Ectodermal cell (in vitro differentiated cells): ENCODE results near the gene ELAVL2.
A peak's percentile ranks its signal among the peaks of the same experiment; 100 is the strongest.

ENCODE experiments used
- H3K27ac ChIP-seq: 2 replicates; pipeline ENCODE4 v1.7.0; 2013; ENCODE audit warnings: mild to moderate bottlenecking, low read depth, low read length; ENCODE audit not compliant: insufficient read depth, poor library complexity, severe bottlenecking
- H3K27me3 ChIP-seq: 2 replicates; pipeline ENCODE4 v1.7.0; 2013; ENCODE audit warnings: mild to moderate bottlenecking, low read length; ENCODE audit not compliant: insufficient read depth, control insufficient read depth, poor library complexity, severe bottlenecking
- H3K36me3 ChIP-seq: one replicate; pipeline ENCODE4 v1.7.0; 2013; ENCODE audit warnings: low read length; ENCODE audit not compliant: control insufficient read depth, insufficient read depth
- H3K4me1 ChIP-seq: one replicate; pipeline ENCODE4 v1.7.0; 2013; ENCODE audit warnings: low read length; ENCODE audit not compliant: control insufficient read depth, insufficient read depth
- H3K4me3 ChIP-seq: 2 replicates; pipeline ENCODE4 v1.7.0; 2013; ENCODE audit warnings: low read depth, low read length, control low read depth; ENCODE audit not compliant: insufficient read depth
- H3K9me3 ChIP-seq: 2 replicates; pipeline ENCODE4 v1.7.0; 2013; ENCODE audit warnings: mild to moderate bottlenecking, low read length, moderate library complexity; ENCODE audit not compliant: control insufficient read depth
- whole genome bisulfite sequencing, 2 experiments: methylation state at CpG; one replicate each; pipeline ENCODE4 v1.1.7; 2013; ENCODE audit warnings: missing lambda C conversion rate in 2 of 2; 5-methylcytosine and 5-hydroxymethylcytosine counted together

Gene ELAVL2

DNA sequence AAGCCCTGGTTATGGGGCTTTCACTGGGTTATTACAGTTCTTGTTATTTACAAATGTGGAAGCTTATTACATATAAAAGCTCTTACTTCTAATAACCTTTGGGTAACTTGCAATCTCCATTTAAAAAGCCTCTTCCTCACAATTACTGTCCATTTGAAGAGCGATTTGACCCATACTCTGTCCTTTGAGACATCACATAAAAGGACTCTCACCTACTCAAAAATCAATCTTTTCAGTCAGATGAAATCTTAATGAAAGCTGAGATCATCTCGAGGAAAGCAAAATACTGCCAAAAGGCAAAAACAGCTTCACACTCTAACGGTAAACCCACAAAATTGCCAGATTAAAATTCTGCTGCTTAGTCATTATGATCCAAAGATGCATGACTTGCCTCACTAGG lies 29.8 kb downstream of the ELAVL2 start:
- Histone ChIP-seq H3K4me1 (peaks cover 14% of the 10 kb centered on the region), H3K4me3 (no peak overlapping the region), H3K9me3 (no peaks in the 10 kb centered on the region), H3K27ac (no peak overlapping the region), H3K36me3 (no peaks in the 10 kb centered on the region), H3K27me3 (no peaks in the 10 kb centered on the region)
- 90 to 95% methylated on average over 3 of the region's 3 CpGs for WGBS, 2 experiments

DNA sequence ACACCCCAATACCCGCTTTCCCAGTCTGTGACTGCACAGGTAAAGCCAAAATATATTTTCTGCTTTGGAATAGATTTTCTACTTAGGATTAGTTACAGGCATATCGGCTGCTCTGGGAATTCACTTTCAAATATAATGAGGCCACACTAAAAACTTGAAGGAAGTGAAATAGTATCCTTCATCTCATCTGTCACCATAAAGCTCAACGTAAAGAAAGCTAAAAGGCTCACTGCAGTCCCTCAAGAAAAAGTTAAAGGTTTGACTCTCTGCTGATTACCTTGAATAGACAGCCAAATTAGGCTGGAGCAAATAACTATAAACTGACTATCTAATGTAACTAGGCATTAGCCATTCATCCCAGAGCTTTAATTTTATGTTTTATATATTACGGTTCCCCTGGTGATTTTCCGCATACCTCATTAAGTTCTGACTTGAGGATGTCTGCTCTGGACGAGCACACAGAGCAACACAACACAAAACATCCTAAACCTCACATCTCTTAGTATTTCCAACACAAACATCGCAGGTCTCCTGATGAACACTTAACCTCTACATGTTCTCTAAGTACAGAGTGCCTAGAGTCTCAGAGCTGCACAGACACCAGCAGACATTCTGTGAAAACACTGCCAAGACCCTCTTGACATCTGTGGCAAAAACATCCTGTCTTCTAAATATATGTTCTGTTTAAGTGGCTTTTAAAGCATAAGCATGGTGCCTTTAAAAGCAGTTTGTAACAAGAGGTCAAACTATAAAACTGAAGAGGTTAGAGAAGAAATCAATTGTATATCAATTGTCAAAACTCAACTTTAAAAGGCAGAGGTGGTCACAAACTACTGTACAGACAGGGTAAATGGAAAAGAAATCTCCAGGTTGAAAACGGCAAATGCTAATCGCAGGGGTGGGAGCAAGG lies 35.4 kb downstream of the ELAVL2 start:
- Histone ChIP-seq H3K4me3 (no peak overlapping the region), H3K36me3 (no peaks in the 10 kb centered on the region), H3K9me3 (no peaks in the 10 kb centered on the region), H3K4me1 (no peaks in the 10 kb centered on the region), H3K27ac (no peak overlapping the region), H3K27me3 (no peaks in the 10 kb centered on the region)
- 91 to 93% methylated on average over 8 to 9 of the region's 9 CpGs for WGBS, 2 experiments

DNA sequence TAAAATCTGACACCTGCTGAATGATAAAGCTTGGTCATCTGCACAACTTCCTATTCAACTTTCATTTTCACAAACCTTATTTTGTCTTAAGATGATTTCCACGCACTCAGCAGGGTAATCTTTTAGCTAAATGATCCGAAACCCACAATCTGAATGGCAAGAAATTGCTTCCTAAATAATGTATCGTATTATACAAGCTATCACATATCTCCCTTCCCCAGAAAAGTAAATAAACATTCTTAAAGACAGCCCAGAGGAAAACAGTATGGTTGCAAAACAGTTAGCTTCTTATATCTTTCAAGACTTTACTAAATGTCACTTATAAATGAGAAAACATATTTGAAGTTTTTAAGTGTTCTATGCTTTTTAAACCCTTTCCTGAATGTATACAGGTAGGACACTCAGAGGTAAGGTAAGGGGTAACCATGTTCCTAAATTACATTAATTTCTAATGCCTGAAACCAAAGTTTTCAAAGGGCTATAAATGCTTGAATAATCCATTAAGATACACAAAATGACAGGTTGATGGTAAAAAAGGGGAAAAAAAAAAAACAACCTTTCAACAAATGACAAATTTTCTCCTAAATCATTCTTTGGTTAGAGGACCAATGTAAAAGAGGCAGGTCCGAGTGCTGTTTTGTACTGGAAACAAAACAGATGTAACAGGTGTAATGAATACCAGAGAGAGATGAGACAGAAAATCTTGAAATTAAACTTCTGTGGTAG lies 36.3 kb downstream of the ELAVL2 start:
- no peak overlapping the region for H3K27ac ChIP-seq
- H3K27me3 ChIP-seq = no peaks in the 10 kb centered on the region
- H3K9me3 ChIP-seq = no peaks in the 10 kb centered on the region
- no peaks in the 10 kb centered on the region for H3K4me1 ChIP-seq
- 98 to 99% methylated on average over 4 of the region's 4 CpGs for WGBS, 2 experiments
- no peaks in the 10 kb centered on the region for H3K36me3 ChIP-seq
- H3K4me3 ChIP-seq = no peak overlapping the region

DNA sequence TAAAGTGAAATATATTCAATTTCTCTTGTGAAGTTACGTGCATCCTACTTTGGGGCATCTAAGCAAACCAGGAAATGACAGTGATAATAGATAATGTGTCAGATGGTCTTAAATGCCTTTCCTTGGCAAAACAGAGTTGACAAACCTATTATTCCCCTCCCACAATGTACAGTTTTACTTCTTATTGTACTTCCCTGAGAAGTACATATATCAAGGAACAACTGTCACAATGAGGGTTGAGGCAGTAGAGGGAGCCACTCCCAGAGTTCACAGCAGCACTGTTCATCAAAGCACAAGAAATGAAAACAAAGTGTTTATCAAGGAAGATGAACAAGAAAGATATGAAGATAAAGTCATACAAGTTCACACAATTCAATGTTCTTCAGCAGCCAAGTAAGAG lies 41.1 kb downstream of the ELAVL2 start:
- 90 to 94% methylated on average over 1 of the region's 1 CpG for WGBS, 2 experiments
- H3K27ac ChIP-seq = no peak overlapping the region
- no peaks in the 10 kb centered on the region for H3K9me3 ChIP-seq
- H3K4me3 ChIP-seq = no peak overlapping the region
- peaks cover under 1% of the 10 kb centered on the region for H3K4me1 ChIP-seq
- H3K27me3 ChIP-seq = no peaks in the 10 kb centered on the region
- no peaks in the 10 kb centered on the region for H3K36me3 ChIP-seq

DNA sequence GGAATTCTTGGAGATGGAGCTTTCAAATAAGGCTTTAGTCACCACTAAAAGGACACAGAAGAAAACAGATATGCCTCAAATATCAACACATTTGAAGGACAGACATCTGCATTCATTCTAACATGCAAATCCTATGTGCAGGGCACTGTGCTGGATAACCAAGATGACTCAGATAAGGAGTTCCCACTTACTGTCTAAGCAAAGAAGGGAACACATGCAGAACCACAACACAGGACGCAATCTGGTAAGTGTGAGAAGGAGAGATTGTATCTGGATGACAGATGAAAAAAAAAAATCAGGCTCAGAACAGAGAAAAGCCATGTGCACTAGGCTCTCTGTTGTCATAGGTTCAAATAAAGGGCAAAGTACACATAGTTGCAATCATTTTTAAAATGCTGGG lies 42.5 kb downstream of the ELAVL2 start:
- H3K27ac ChIP-seq = no peak overlapping the region
- 92 to 100% methylated on average over 1 of the region's 1 CpG for WGBS, 2 experiments
- peaks cover 11% of the 10 kb centered on the region for H3K4me1 ChIP-seq

DNA sequence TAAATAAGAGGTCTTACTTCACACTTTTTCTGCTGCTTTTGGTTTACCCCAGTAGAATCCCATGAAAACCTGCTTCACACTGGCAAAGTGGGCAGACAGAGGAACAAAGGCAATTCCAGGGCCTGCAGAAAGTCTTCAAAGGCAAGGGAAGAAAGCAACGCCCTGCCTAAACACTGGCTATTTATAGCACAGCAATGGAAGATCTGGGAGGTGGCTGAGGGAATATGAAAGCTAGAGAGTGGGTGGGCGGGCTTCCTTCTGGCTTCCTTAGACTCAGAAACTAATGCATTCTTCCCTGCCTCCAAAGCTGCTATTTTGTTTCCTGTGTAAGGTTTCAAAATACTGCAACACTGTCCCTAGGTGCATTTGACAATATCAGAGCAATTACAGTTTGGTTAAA lies 46.8 kb downstream of the ELAVL2 start:
- no peaks in the 10 kb centered on the region for H3K9me3 ChIP-seq
- H3K4me1 ChIP-seq = peaks cover 11% of the 10 kb centered on the region
- no peaks in the 10 kb centered on the region for H3K27me3 ChIP-seq
- WGBS, 2 experiments = 13 to 35% methylated on average over 2 of the region's 2 CpGs
- peak overlapping the region; percentile 57 for H3K27ac ChIP-seq
- no peak overlapping the region for H3K4me3 ChIP-seq
- no peaks in the 10 kb centered on the region for H3K36me3 ChIP-seq

More for the DNA sequence above, 42.5 kb downstream of the ELAVL2 start:
- H3K4me3 ChIP-seq = no peak overlapping the region
- no peaks in the 10 kb centered on the region for H3K27me3 ChIP-seq
- no peaks in the 10 kb centered on the region for H3K36me3 ChIP-seq
- no peaks in the 10 kb centered on the region for H3K9me3 ChIP-seq

DNA sequence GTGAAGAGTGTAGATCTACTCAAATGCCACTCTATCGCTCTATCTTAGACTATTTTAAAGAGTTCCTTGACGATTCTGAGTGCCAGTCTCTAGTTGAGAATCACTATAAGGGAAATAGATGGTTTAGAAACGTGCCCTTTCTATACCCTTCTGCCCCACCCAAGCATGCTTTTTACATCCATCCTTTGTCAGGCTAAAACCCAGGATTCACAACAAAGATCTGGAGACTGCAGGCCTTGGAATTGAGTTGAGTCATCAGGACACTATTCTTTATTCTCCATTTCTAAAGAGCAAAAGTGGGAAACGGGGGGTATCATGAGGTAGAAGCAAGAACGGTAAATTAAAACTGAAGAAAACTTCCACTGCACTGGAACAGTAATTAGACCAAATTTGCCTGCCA lies 48.7 kb downstream of the ELAVL2 start:
- no peaks in the 10 kb centered on the region for H3K27me3 ChIP-seq
- H3K36me3 ChIP-seq = no peaks in the 10 kb centered on the region
- peaks cover 11% of the 10 kb centered on the region for H3K4me1 ChIP-seq
- 48 to 65% methylated on average over 3 to 5 of the region's 5 CpGs for WGBS, 2 experiments
- no peaks in the 10 kb centered on the region for H3K9me3 ChIP-seq
- H3K27ac ChIP-seq = no peak overlapping the region
- H3K4me3 ChIP-seq = no peak overlapping the region

DNA sequence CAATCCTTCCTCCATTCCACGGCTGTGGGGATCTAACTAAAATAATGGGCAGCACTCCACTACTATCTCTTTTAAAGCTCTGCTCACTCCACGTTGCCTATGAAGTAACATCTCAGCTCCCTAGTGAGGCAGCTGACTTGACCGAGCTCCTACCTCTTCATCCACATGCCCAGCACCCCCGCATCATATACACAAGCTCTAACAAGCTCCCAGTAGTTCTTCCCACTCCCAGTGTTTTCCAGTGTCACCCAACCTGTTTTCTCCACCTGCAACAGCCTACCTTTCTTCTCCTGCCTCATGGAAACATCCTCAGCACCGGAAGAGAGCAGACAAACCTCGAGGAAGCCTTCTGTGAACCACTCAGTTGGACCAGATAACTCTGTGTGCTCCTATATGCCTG lies 50.5 kb downstream of the ELAVL2 start:
- no peak overlapping the region for H3K27ac ChIP-seq
- WGBS, 2 experiments = 92 to 94% methylated on average over 6 of the region's 6 CpGs
- no peak overlapping the region for H3K4me3 ChIP-seq
- H3K27me3 ChIP-seq = no peaks in the 10 kb centered on the region
- no peaks in the 10 kb centered on the region for H3K9me3 ChIP-seq
- no peaks in the 10 kb centered on the region for H3K36me3 ChIP-seq
- H3K4me1 ChIP-seq = peaks cover 11% of the 10 kb centered on the region

DNA sequence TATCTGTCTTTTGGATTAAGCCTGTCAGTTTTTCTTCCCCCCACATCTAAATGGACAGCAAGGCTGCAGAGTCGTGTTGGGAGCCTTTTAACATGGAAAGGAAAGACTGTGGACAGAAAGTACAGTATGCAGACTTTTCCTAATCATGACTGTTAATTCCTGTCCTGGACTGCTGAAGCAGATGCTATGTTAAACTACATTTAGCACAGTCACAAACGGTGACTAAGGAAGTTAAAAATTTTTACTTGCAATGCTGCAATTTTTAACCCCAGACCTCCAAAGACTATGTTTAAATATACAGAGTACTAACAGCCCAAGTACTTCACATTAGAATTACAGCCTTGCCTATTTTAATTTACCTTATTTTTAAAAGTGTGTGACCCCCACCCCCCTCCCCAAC lies 51.8 kb downstream of the ELAVL2 start:
- 79 to 81% methylated on average over 2 of the region's 2 CpGs for WGBS, 2 experiments
- no peaks in the 10 kb centered on the region for H3K27me3 ChIP-seq
- H3K36me3 ChIP-seq = no peaks in the 10 kb centered on the region
- H3K27ac ChIP-seq = no peak overlapping the region
- H3K4me3 ChIP-seq = no peak overlapping the region
- peaks cover 4% of the 10 kb centered on the region for H3K4me1 ChIP-seq
- no peaks in the 10 kb centered on the region for H3K9me3 ChIP-seq

DNA sequence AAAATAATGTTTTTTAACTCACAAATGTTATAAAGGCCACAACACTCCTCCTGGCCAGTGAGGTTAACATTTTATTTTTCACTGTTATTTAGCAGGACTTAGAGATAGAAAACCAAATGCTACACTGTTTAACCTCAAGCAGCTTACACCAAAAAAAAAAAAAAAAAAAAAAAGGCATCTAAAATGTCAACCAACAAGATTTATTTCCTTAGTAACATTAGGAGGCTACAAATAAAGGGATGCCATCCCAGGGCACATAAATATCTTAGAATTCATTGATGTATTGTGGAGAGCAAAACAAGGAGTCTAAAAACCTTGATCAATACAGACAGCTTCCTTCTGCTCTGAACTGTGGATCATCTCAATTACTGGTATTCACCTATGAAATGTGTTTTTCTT lies 53.7 kb downstream of the ELAVL2 start:
- no peak overlapping the region for H3K27ac ChIP-seq
- no peaks in the 10 kb centered on the region for H3K9me3 ChIP-seq
- H3K4me1 ChIP-seq = no peaks in the 10 kb centered on the region
- no peak overlapping the region for H3K4me3 ChIP-seq
- no peaks in the 10 kb centered on the region for H3K27me3 ChIP-seq
- H3K36me3 ChIP-seq = no peaks in the 10 kb centered on the region
